Mesenteric fat pad (tissue), 1 donor: ENCODE results near the gene FBXL14. TPM values are rescaled to one million over a fixed set of nuclear protein-coding genes. Genes with fewer than 3 reads are reported as not detected.
"Not testable (repeated sequence)": the region's sequence is repeated elsewhere in the genome, so short reads cannot be mapped to it uniquely, and the experiment has no call there.

Experiments
- DNase-seq: peaks from one replicate; pipeline ENCODE4 v3.0.0-alpha.2; 2020; ENCODE audit warnings: low spot score
- total RNA-seq: library from RNA; stranded (reverse); fragmentation: NEBNext Ultra II Directional; extraction: Animal tissue kit (Norgen Biotek cat#: 25700); gene quantifications from one replicate; pipeline ENCODE4 v1.2.1, GENCODE V29; 2021
- donor health status: DM: yes; HTN: yes; CAD: no.

Gene FBXL14
- total RNA-seq, 1 donor from 2014 or later, result 8.4 TPM

GRCh38 chr12:1573960-1574864, 20.2 kb downstream of the FBXL14 start:
- no peak for DNase-seq

DNA sequence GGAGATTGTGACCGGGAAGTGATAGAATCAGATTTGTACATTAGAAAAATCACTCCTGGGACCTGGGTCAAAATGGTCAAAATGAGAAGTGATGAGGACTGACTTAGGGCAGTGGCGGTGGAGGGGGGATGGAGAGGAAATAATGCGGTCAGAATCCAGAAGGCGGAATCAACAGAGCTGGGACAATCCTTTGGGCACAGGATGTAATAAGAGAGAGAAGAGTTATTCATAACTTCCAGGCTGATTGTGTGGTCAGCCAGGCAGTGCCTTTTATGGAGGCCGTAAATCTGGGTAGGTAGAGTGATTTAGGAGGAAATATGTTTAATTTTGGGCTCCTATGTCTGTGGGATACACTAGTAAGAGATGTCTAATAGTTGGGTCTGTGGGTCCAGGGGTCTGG, 21.6 kb downstream of the FBXL14 start:
- DNase-seq, result no peak

DNA sequence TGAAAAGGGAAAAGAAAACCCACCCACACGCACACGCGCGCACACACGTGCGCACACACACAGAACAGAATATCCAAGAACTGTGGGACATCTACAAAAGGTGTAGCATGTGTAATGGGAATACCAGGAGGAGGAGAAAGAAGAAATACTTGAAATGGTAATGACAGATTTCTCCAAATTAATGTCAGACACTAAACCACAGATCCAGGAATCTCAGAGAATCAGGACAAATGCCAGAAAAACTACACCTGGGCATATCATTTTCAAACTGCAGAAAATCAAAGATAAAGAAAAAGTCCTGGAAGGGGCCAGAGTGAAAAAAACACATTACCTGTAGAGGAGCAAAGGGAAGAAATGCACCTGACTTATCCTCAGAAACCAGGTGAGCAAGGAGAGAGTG, 26.5 kb downstream of the FBXL14 start:
- DNase-seq, result no peak

DNA sequence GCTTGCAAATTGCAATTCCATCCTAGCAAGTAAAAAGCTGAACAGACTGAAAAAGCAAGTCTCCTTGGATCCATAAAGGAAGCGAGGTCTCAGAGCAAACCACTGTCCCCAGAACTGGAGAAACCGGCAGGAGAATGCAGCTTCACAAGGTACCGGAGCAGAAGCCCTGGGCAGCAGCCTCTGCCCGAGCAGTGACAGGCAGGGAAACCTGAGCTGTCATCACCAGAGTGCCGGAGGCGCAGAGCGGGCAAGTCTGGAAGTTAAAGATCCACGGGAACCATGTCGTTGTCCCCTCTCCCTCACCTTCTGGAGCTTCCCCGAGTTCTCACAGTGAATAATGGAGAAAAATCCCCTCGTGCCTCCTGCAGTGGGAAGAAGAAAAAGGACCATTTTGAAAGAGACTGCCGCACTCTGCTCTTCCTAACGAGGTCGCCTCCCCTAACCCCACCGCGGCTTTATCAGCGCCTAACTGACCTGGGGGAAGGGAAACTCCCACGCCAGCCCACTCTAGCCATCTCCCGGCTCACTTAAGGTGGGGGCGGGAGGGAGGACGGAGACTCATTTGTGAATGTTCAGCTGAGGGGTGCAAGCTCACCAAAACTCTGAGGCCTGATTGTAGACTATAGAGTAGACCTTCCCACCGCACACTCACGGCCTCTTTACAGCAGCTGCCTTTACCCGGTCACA, 27.8 kb downstream of the FBXL14 start:
- no peak for DNase-seq

- no peak for DNase-seq
These were observed 29.2 kb downstream of the FBXL14 start for GRCh38 chr12:1565172-1565571.

DNA sequence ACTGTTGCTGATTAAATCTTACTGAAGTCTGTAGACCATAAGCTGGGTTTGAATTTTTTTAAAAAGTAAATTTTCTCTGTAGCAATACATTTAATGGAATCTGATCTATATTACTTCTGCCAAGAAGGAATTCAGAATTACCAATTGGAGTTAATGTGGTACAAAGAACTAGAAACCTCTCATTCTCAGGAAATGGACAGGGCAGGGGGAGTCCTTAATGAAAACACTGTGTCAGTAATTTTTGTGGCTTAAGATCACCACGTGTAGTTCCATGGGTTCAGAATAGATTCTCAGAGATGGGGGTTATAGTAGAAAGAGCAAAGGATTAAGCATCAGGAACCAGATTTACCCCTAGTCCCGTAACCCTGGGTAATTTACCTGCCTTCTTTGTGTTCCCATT, 30.3 kb downstream of the FBXL14 start:
- DNase-seq, result no peak

DNA sequence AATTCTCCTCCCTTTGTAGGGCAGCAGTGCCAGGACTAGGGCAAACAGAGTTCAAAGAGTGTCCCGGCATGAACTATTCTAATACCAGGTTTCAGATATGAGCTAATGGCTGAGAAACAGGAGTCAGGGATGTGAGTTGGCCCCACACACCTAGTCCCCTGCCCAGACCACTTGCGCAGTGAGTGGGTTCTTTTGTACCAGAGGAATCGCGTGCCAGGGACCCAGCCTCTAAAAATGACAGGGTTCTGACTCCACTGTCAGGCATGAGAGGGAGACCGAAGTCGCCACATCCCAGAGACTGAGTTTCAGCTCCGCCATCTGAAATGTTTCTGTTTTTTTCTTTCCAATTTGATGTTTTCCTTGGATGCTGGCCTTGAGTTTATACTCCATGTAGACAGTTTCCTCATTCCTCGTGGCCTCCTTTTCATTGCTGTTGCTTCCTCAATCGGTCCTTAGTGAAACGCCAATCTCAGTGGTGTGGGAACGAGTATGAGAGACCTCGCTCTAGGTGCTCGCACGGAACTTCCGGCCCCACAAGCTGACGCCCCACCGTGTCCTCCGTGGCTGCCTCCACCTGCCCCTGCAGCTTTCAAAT, 31.5 kb downstream of the FBXL14 start:
- no peak for DNase-seq

DNA sequence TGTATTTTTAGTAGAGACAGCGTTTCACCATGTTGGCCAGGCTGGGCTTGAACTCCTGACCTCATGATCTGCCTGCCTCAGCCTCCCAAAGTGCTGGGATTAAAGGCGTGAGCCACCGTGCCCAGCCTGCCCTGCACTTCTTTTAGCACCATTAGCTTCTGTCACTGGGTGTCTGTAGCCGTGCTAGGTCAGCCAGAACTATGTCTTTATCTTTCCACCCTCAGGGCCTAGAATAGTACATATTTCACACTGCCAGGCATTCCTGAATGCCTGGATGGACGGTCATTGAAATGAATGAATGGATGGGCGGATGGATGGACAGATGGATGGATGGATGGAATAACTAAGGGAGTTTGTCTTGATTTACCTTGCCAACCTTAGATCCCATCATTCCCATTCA, 33.7 kb downstream of the FBXL14 start:
- no peak for DNase-seq

GRCh38 chr12:1559676-1560091, 34.7 kb downstream of the FBXL14 start:
- DNase-seq, result no peak

DNA sequence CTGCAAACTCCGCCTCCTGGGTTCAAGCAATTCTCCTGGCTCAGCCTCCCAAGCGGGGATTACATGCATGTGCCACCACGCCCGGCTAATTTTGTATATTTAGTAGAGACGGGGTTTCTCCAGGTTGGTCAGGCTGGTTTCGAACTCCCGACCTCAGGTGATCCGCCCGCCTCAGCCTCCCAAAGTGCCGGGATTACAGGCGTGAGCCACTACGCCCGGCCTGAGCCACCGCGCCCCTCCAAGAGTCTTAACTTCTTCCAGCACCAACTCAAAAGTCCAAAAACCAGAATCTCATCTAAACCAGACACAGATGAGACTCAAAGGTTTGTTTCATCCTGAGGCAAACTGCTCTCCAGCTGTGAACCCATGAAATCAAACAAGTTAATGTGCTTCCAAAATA, 36.3 kb downstream of the FBXL14 start:
- DNase-seq, result not testable (repeated sequence)

DNA sequence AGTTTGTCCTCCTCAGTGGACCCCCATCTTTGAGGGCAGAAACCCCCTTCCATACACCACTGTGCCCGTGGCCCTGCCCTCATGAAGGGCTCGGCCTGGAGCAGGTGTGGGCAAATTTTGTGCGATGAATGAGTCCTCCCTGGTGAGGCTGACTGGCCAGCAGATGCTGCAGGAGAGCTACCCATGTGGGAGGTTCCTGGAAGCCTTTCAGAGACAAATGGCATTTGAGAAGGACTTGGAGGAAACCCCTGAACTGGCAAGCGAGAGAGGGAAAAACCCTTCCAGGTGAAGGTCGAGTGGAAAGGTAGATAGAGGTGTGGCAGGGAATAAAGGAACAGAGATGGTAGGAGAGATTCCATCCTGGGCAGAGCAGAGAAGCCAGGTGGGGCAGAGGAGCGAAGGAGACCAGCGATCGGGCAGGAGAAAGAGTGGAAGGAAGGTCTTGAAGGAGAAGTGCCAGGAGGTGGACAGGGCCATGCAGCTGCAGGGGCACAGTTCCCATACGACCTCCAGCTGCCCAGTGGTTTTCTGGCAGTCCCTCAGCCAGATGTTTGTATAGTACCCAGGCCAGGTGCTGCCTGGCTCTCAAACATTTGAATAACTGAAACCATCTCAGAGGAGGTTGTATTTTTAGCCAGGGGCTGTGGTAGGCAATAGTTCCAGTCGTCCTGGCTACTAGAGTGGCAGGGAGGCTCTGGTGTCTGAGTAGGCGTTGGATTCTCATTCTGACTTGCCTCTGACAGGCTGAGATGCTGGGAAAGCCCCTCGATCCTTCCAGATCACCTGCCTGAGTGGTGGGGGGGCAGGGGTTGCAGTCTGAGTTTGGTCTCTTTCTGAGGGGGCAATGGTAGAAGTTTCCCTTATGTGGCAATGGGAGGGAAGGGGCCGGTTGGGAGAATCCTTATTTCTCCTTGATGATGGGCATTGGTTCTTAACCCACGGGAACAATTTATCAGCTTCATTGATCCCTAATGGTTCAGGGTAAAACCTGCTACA, 40.1 kb downstream of the FBXL14 start:
- no peak for DNase-seq

GRCh38 chr12:1553536-1553935, 40.8 kb downstream of the FBXL14 start:
- DNase-seq, result no peak

DNA sequence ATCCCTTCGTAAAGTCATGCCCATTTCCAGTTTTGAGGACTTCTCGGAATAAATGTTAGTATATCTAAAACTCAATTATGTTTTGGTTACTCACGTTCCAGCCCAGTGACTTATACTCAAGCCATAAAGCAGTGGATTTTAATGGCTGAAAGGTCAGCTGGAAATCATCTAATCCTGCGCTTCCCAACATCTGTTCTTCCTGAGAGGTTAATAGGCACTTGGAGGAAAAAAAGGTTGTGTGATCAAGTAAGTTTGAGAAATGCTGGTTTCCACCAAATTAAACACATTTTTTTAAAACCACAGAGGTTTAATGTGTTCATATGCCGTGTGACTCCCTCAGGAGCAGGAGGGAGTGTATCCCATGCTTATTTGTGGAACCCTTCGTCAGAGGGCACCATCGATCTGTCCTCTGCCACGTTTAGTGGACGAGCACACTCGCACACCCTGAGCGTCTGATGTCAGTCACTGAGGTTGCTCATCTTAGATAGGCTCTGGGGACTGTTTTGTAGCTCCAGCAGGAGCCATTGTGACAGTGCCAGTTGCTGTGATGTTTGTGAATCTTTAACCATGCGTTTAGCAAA, 41.4 kb downstream of the FBXL14 start:
- no peak for DNase-seq

DNA sequence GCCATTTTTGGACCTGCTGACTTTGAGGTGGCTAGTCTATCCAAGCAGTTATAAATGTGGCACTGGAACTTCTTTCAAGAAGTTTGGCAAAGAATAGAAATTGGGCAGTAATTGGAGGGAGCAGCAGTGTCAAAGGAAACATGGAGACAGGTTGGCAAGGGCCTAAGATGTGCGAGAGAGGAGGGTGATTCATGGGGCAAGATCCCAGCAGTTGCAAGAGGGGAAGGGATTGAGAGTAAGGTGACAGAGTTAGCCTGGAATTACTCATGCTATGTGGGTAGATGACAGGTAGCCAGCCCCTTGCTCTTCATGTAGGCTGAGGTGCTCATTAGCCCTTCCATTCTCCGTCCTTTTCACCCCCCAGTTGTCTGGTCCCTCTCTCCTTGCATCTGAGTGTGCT, 42.2 kb downstream of the FBXL14 start:
- DNase-seq, result no peak

GRCh38 chr12:1551496-1551895, 42.9 kb downstream of the FBXL14 start:
- DNase-seq, result no peak

DNA sequence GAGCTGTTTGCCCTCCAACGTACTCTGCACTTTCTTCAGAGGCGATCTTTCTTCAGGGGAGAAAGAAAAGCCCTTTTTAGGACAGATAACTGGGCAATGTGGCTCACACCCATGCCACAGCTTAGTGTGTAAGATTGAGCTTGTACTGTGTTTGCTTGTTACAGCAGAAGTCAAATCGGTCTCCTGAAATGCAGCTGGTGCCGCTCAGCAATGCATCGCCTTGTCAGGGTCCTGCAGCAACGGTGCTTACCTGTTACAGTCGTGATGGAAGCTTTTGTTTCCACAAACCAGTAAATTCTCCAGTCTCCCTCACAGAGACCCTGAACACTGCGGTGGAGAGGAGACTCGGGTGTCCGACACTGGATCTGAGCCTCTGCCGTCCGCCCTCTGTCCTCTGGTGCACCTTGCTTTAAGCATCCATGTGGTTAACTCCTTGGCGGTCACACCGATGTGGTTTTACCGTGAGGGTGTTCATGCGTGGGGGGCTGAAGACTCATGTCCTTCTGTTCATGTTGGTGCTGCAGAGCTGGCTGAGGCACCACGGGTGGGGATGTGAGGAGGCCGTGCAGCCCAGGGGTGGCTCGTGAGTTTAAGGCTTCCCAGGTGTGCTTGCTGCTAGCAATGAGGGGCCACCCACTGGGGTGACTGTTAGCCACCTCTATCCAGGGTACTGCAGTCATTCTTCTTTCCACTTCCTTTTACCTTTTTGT, 47.3 kb downstream of the FBXL14 start:
- DNase-seq, result no peak

DNA sequence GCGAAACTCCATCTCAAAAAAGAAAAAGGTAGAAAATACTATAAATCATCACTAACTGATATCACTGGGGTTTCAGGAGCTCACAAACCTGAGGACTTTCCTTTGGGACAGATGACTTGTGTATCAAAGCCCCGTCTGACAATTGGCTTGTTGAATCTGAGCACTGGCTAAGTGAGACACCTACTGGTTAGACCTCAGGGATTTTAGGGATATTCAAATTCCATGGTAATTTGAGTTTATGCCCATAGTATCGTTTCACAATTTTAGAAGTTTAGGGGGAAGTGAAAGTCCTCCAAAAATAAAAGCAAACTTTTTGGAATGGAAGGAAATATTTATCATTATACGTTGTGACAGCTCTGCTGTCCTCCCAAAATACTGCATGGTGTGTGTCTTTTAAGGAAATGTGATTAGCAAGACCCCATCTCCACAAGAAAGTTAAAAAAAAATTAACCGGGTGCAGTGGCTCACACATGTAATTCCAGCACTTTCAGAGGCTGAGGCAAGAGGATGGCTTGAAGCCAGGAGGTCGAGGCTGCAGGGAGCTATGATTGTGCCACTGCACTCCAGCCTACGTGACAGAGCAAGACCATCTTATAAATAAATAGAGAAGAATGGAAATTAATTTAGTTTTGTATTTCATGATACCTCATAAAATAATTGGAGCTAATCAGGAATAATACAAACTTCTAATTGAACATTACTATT, 49.2 kb downstream of the FBXL14 start:
- DNase-seq, result no peak

GRCh38 chr12:1542599-1542998, 51.8 kb downstream of the FBXL14 start:
- DNase-seq, result no peak

DNA sequence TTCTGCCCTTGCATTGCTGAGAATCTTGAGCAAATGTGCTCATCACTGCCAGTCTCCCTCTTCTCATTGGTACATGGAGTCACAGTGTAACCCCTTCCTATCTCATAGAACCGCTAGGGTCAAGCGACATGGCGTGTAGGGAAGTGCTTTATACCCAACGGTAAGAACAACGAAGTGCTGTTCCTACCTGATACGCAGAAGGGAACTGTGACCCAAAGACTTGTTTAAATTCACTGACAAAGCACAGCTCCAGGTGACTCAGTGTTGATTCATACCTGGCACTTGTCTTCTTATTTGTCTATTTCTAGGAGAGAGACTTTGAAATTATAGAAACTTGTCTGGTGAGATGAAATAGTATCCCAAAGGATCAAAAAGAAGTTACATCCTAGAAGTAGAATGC, 53.7 kb downstream of the FBXL14 start:
- no peak for DNase-seq
